H1 (cell line): ENCODE measurements around the gene STK11. TPM values are rescaled to one million over a fixed set of nuclear protein-coding genes. Genes with fewer than 3 reads are reported as not detected.

Source experiments
- CTCF ChIA-PET: fragments of 300-600 bp; sonication (Branson Sonifier 250); formaldehyde crosslinking; loops from one replicate; lab custom pipeline; 2021; ENCODE audit not compliant: partially characterized antibody; lab: Charles Lee
- POLR2A ChIA-PET: fragments of 300-600 bp; sonication (Branson Sonifier 250); formaldehyde crosslinking; loops from one replicate; lab custom pipeline; 2021; ENCODE audit warnings: inconsistent platforms; ENCODE audit not compliant: partially characterized antibody; lab: Charles Lee
- DNase-seq, 2 experiments: peaks; one replicate each; pipeline versions ENCODE4 v3.0.0 to v3.0.0-alpha.2; 2010 to 2022; ENCODE audit warnings: low spot score in 2 of 2, low read depth in 1 of 2, mixed read lengths in 1 of 2
- FAIRE-seq: peaks from 2 replicates; lab custom pipeline; 2011; peaks lifted over from hg19 to GRCh38; lab: Jason Lieb, UNC
- H2AFZ ChIP-seq: 2 replicates; pipeline ENCODE4 v1.8.1; 2012; ENCODE audit warnings: low read length, inconsistent platforms
- H2AK5ac ChIP-seq: 2 replicates; pipeline ENCODE4 v1.6.1; 2013; ENCODE audit warnings: low read depth, low read length
- H2BK120ac ChIP-seq: replicated peaks from 2 replicates; pipeline ENCODE3; 2013; ENCODE audit warnings: low read depth, low read length, inconsistent platforms
- H2BK12ac ChIP-seq: 2 replicates; pipeline ENCODE4 v1.6.1; 2013; ENCODE audit warnings: low read depth, low read length
- H2BK15ac ChIP-seq: 2 replicates; pipeline ENCODE4 v1.6.1; 2013; ENCODE audit warnings: low read length
- H2BK20ac ChIP-seq: 2 replicates; pipeline ENCODE4 v1.6.1; 2013; ENCODE audit warnings: low read length
- H2BK5ac ChIP-seq: 2 replicates; pipeline ENCODE4 v1.6.1; 2013; ENCODE audit warnings: low read depth, low read length
- H3K14ac ChIP-seq: 2 replicates; pipeline ENCODE4 v1.6.1; 2013; ENCODE audit warnings: inconsistent platforms; ENCODE audit not compliant: insufficient read length
- H3K18ac ChIP-seq: 2 replicates; pipeline ENCODE4 v1.6.1; 2013; ENCODE audit warnings: low read length; ENCODE audit errors: extremely low read depth
- H3K23ac ChIP-seq: 2 replicates; pipeline ENCODE4 v1.6.1; 2013; ENCODE audit warnings: inconsistent platforms; ENCODE audit not compliant: insufficient read length
- H3K23me2 ChIP-seq: 2 replicates; pipeline ENCODE4 v1.6.1; 2013; ENCODE audit warnings: low read depth, low read length
- H3K27ac ChIP-seq: 2 replicates; pipeline ENCODE4 v1.6.1; 2011; ENCODE audit warnings: low read depth, low read length, inconsistent platforms
- H3K27me3 ChIP-seq, 4 experiments: replicated peaks in 1 of 4; 1 replicate in 1 of 4; 2 replicates in 3 of 4; pipeline versions ENCODE4 v1.6.1 to v1.8.1; 2011 to 2013; ENCODE audit warnings: low read length in 3 of 4, mild to moderate bottlenecking in 3 of 4, inconsistent platforms in 2 of 4, mixed read lengths in 2 of 4, moderate library complexity in 1 of 4; ENCODE audit not compliant: control insufficient read depth in 3 of 4, insufficient read depth in 3 of 4; ENCODE audit errors: extremely low read depth in 1 of 4
- H3K36me3 ChIP-seq, 4 experiments: 2 replicates each; pipeline versions ENCODE4 v1.6.1 to v1.8.1; 2011 to 2013; ENCODE audit warnings: mild to moderate bottlenecking in 4 of 4, low read length in 3 of 4, moderate library complexity in 2 of 4, control low read depth in 1 of 4, inconsistent platforms in 1 of 4; ENCODE audit not compliant: insufficient read depth in 4 of 4, control insufficient read depth in 2 of 4
- H3K4ac ChIP-seq: replicated peaks from 2 replicates; pipeline ENCODE3; 2013; ENCODE audit warnings: low read length, low read depth, mixed read lengths, inconsistent platforms; ENCODE audit not compliant: insufficient read length
- H3K4me1 ChIP-seq, 4 experiments: replicated peaks in 1 of 4; 1 replicate in 1 of 4; 2 replicates in 3 of 4; pipeline versions ENCODE4 v1.6.1 to v1.8.1; 2011 to 2013; ENCODE audit warnings: low read length in 3 of 4, inconsistent platforms in 2 of 4, mixed read lengths in 1 of 4; ENCODE audit not compliant: insufficient read depth in 4 of 4, control insufficient read depth in 3 of 4
- H3K4me2 ChIP-seq, 2 experiments: 2 replicates each; pipeline versions ENCODE4 v1.6.1 to v1.8.1; 2011 to 2013; ENCODE audit warnings: low read depth in 2 of 2, low read length in 2 of 2, control low read depth in 1 of 2, inconsistent platforms in 1 of 2, mild to moderate bottlenecking in 1 of 2; ENCODE audit not compliant: insufficient read depth in 1 of 2
- H3K4me3 ChIP-seq, 4 experiments: fragments of 200-600, 300-600 bp in 1 of 4; sonication (generic), shearing (Covaris generic), sonication (Bioruptor Twin) in 1 of 4; 2 replicates each; pipeline versions ENCODE4 v1.5.1 to v1.8.1; 2011 to 2016; ENCODE audit warnings: low read length in 4 of 4, low read depth in 3 of 4, control low read depth in 2 of 4, inconsistent platforms in 2 of 4, mild to moderate bottlenecking in 2 of 4, mixed read lengths in 1 of 4, moderate library complexity in 1 of 4; ENCODE audit not compliant: insufficient read depth in 2 of 4; ENCODE audit errors: extremely low read depth in 1 of 4
- H3K56ac ChIP-seq: replicated peaks from 2 replicates; pipeline ENCODE3; 2013; ENCODE audit warnings: low read depth, mild to moderate bottlenecking, mixed read lengths, low read length, inconsistent platforms; ENCODE audit not compliant: insufficient read length
- H3K79me1 ChIP-seq: 2 replicates; pipeline ENCODE4 v1.6.1; 2013; ENCODE audit warnings: low read depth, low read length, control low read depth
- H3K79me2 ChIP-seq, 2 experiments: 2 replicates each; pipeline versions ENCODE4 v1.6.1 to v1.8.1; 2012 to 2013; ENCODE audit warnings: low read length in 2 of 2, mild to moderate bottlenecking in 2 of 2, inconsistent platforms in 1 of 2; ENCODE audit not compliant: insufficient read depth in 2 of 2, control insufficient read depth in 1 of 2
- H3K9ac ChIP-seq, 4 experiments: replicated peaks in 1 of 4; 1 replicate in 1 of 4; 2 replicates in 3 of 4; pipeline versions ENCODE4 v1.6.1 to v1.8.1; 2011 to 2013; ENCODE audit warnings: low read depth in 3 of 4, low read length in 3 of 4, control low read depth in 2 of 4, mild to moderate bottlenecking in 2 of 4, moderate library complexity in 2 of 4, inconsistent platforms in 1 of 4; ENCODE audit errors: extremely low read depth in 1 of 4
- H3K9me3 ChIP-seq, 2 experiments: 2 replicates each; pipeline versions ENCODE4 v1.6.1 to v1.8.1; 2012 to 2013; ENCODE audit warnings: mild to moderate bottlenecking in 2 of 2, moderate library complexity in 2 of 2, control low read depth in 1 of 2, inconsistent platforms in 1 of 2, low read depth in 1 of 2, low read length in 1 of 2, mixed read lengths in 1 of 2; ENCODE audit not compliant: insufficient read depth in 2 of 2
- H4K20me1 ChIP-seq, 2 experiments: replicated peaks in 1 of 2; 2 replicates each; pipeline versions ENCODE3 to v1.8.1; 2011 to 2013; ENCODE audit warnings: inconsistent platforms in 2 of 2, low read length in 2 of 2, mild to moderate bottlenecking in 1 of 2; ENCODE audit not compliant: insufficient read depth in 2 of 2, control insufficient read depth in 1 of 2
- H4K5ac ChIP-seq: 2 replicates; pipeline ENCODE4 v1.6.1; 2013; ENCODE audit warnings: low read length, low read depth, mixed read lengths, inconsistent platforms; ENCODE audit not compliant: insufficient read length
- H4K8ac ChIP-seq: 2 replicates; pipeline ENCODE4 v1.8.0; 2013; ENCODE audit warnings: mild to moderate bottlenecking, moderate library complexity, low read length, inconsistent platforms; ENCODE audit not compliant: insufficient read depth; ENCODE audit errors: extremely low read depth
- H4K91ac ChIP-seq: replicated peaks from 2 replicates; pipeline ENCODE3; 2013; ENCODE audit warnings: low read length, mixed read lengths, inconsistent platforms; ENCODE audit not compliant: insufficient read length
- CBX8 ChIP-seq: fragments of 300-800, 300-1000 bp; sonication (generic); IDR thresholded peaks from 2 replicates; pipeline ENCODE4 v1.7.1; 2016; ENCODE audit warnings: low read depth, low read length, borderline replicate concordance
- WGBS, 2 experiments: shearing (Covaris generic) in 1 of 2; methylation state at CpG; one replicate each; pipeline versions ENCODE4 v1.1.6 to v1.1.7; 2013 to 2015; ENCODE audit warnings: low lambda C conversion rate in 2 of 2, mixed read lengths in 2 of 2, inconsistent platforms in 1 of 2, low coverage in 1 of 2, missing lambda C conversion rate in 1 of 2; ENCODE audit not compliant: insufficient replicate concordance in 2 of 2, insufficient coverage in 1 of 2, insufficient read length in 1 of 2; ENCODE audit errors: extremely low coverage in 1 of 2, missing lambda C conversion rate in 1 of 2; 5-methylcytosine and 5-hydroxymethylcytosine counted together
- polyA plus RNA-seq, 7 experiments: library from polyadenylated mRNA; depleted of rRNA in 3 of 7; stranded (reverse) in 5 of 7; unstranded in 2 of 7; fragments of >200 nt in 5 of 7; fragments of 200-250 nt in 2 of 7; gene quantifications; 1 replicate in 5 of 7; 2 replicates in 1 of 7; 4 replicates in 1 of 7; pipeline versions ENCODE4 v1.2.1 to v1.2.3, GENCODE V29; 2011 to 2013; ENCODE audit warnings: missing spikeins in 2 of 7, mixed read lengths in 2 of 7
- total RNA-seq: library from RNA; stranded (reverse); fragmentation: NEBNext Ultra II Directional; extraction: Animal tissue kit (Norgen Biotek cat#: 25700); gene quantifications from 2 replicates; pipeline ENCODE4 v1.2.1, GENCODE V29; 2021

Gene STK11
- total and polyA plus RNA-seq, 2 of the 8 experiments (the other 6 are each of a cell fraction or from before 2014, with no cell fraction given), result 45.3 to 70.7 TPM

GRCh38 chr19:1162404-1163282 is 42.9 kb upstream of the STK11 start:
- Histone ChIP-seq H3K14ac (no peak overlapping the region), H4K5ac (no peak overlapping the region), H2BK20ac (no peak overlapping the region), H3K4me1 (peaks cover 0 to 3% (median under 1%) of the 10 kb centered on the region in 4 experiments; a peak in 3 of 7 replicates), H4K20me1 (peaks cover 0 to 27% of the 10 kb centered on the region in 2 experiments), H3K27ac (no peak overlapping the region), H2BK5ac (no peak overlapping the region), H3K4ac (no peak overlapping the region), H3K79me2 (peaks cover 0 to 18% of the 10 kb centered on the region in 2 experiments; a peak in 3 of 4 replicates), H2AFZ (no peak overlapping the region), H2BK15ac (no peak overlapping the region), H2BK12ac (no peak overlapping the region), H2AK5ac (no peak overlapping the region), H2BK120ac (no peak overlapping the region), H3K4me2 (no peak overlapping the region), H3K23ac (no peak overlapping the region), H3K79me1 (peaks cover 14% of the 10 kb centered on the region), H3K9ac (no peak overlapping the region), H3K9me3 (no peaks in the 10 kb centered on the region), H3K4me3 (no peak overlapping the region), H4K91ac (no peak overlapping the region), H3K18ac (no peak overlapping the region), H3K56ac (no peak overlapping the region), H3K36me3 (no peaks in the 10 kb centered on the region), H3K23me2 (no peaks in the 10 kb centered on the region), H3K27me3 (no peaks in the 10 kb centered on the region), H4K8ac (no peak overlapping the region)
- no peak for TF ChIP-seq CBX8
- CTCF ChIA-PET, result interaction anchor here (1.0 to 2.0 kb wide), 6 partner anchors 13 to 60 kb away, joined by 3 to 5 read pairs (median 3); no protein-coding TSS in a partner anchor
- FAIRE-seq (no peak), DNase-seq (no peak)
- WGBS, 2 experiments, result 88% methylated on average over 22 of the region's 26 CpGs; no CpG with 5 or more reads in 1 of the 2 experiments
- POLR2A ChIA-PET, result interaction anchor here (0.8 to 2.0 kb wide), 10 partner anchors 8 to 136 kb away, joined by 3 to 5 read pairs (median 4); partner anchors contain the start of gene CNN2
